ENCODE data around the gene GMEB2.
"Not testable (repeated sequence)": the region's sequence is repeated elsewhere in the genome, so short reads cannot be mapped to it uniquely, and the experiment has no call there.

Gene GMEB2

DNA sequence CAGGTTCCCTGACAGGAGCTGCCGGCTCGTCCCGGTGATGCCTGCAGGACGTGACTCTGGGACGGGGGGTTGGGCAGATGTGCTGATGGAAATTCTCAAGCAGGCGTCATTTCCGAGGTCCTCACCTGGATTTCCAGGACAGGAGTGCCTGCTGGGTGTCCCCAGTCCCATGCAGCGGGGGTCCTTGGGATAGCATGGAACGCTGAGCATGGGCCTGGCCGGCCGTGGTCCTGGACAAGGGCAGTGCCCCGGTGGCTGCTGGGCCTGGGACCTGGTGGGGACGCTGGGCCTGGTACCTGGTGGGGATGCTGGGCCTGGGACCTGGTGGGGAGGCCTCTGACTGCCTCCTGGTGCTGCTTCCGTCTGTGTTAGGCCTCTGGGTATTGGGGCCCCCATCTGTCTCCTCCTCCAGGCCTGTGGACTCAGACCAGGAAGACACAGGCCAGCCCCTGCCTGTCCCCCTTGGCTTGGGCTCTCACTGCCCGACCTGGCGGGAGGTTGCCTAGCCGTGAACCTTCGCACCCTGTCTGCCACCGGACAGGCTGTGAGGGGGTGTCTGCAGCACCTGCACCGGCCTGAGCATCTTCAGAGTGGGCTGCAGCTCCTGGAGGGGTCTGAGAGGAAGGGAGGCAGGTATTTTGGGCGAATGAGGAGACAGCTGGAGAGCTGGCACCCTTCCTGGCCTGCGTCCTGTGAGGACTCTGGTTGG, 37.4 kb upstream of the GMEB2 start:
- Histone ChIP-seq H3K27ac (ENCODE audit: low read depth, low read length, severe bottlenecking) (no peak overlapping the region), H3K4me1 (ENCODE audit: control insufficient read depth, insufficient read depth, low read length, poor library complexity, severe bottlenecking) (no peaks in the 10 kb centered on the region), H3K9me3 (ENCODE audit: control insufficient read depth, low read length) (no peaks in the 10 kb centered on the region), H3K36me3 (ENCODE audit: control insufficient read depth, insufficient read depth, low read length) (peaks cover 78% of the 10 kb centered on the region), H3K4me3 (ENCODE audit: extremely low read depth, insufficient read depth, low read length, poor library complexity, severe bottlenecking) (no peak overlapping the region)
- 93 to 95% methylated on average over 18 of the region's 22 CpGs for WGBS, 2 experiments (ENCODE audit: insufficient coverage in 2 of 2)

DNA sequence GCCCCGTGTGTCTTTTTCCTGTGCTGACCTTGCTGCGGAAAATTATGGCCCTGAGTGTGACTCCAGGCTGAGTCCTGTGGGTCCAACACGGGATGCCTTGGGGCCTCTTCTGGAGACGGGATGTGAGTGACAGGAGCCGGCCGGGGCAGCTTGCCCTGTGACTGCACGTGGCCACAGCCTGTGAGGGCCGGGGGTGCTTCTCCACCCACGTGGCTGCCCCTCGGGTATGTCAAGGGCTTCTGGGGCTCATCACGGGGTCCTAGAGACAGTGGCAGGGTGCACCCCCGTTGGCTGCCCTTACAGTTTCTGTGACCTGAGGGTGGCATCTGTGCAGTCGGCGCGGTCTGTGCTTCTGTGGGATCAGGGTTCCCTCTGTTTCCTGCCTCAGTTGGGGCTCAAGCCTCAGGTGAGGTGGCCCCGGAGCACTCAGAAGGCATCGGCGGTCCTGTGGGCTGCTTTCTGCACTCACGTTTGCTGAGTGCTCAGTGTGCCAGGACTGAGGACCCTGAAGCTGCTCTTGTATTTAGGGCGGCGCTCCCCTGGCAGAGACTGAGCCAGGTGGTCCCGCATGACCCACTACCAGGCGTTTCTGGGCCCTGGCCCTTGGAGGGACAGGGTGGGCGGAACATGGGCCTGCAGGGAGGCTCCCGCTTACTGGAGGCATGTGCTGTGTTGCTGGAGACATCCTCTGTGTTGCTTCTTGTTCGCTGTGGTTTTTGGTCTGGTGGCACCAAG, 36.6 kb upstream of the GMEB2 start:
- H3K9me3 ChIP-seq (ENCODE audit: control insufficient read depth, low read length): no peaks in the 10 kb centered on the region
- no peaks in the 10 kb centered on the region for H3K4me1 ChIP-seq (ENCODE audit: control insufficient read depth, insufficient read depth, low read length, poor library complexity, severe bottlenecking)
- 95 to 96% methylated on average over 25 to 26 of the region's 26 CpGs for WGBS, 2 experiments (ENCODE audit: insufficient coverage in 2 of 2)
- H3K4me3 ChIP-seq (ENCODE audit: extremely low read depth, insufficient read depth, low read length, poor library complexity, severe bottlenecking): no peak overlapping the region
- H3K27ac ChIP-seq (ENCODE audit: low read depth, low read length, severe bottlenecking): no peak overlapping the region
- peaks cover 70% of the 10 kb centered on the region for H3K36me3 ChIP-seq (ENCODE audit: control insufficient read depth, insufficient read depth, low read length)

DNA sequence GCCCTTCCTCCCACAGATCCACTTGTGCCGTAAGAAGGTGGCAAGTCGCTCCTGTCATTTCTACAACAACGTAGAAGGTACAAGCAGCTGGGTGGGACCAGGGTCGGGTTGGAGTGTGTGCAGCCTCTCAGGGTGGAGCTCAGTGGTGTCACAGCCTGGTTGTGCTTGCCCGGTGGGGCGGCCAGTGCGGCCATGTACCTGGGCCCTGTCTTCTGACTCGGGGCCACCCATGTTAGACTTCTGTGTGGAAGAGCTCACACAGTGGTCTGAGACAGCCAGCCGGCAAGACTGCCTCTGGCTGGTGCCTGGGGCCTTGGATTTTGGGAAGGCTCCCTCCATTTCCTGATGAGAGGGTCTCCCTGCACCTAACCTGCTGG, 35.9 kb upstream of the GMEB2 start:
- Histone ChIP-seq H3K4me3 (ENCODE audit: extremely low read depth, insufficient read depth, low read length, poor library complexity, severe bottlenecking) (no peak overlapping the region), H3K27ac (ENCODE audit: low read depth, low read length, severe bottlenecking) (no peak overlapping the region), H3K4me1 (ENCODE audit: control insufficient read depth, insufficient read depth, low read length, poor library complexity, severe bottlenecking) (peaks cover 1% of the 10 kb centered on the region), H3K36me3 (ENCODE audit: control insufficient read depth, insufficient read depth, low read length) (peaks cover 63% of the 10 kb centered on the region), H3K9me3 (ENCODE audit: control insufficient read depth, low read length) (no peaks in the 10 kb centered on the region)
- WGBS, 2 experiments (ENCODE audit: insufficient coverage in 2 of 2): 92 to 95% methylated on average over 5 to 9 of the region's 9 CpGs

DNA sequence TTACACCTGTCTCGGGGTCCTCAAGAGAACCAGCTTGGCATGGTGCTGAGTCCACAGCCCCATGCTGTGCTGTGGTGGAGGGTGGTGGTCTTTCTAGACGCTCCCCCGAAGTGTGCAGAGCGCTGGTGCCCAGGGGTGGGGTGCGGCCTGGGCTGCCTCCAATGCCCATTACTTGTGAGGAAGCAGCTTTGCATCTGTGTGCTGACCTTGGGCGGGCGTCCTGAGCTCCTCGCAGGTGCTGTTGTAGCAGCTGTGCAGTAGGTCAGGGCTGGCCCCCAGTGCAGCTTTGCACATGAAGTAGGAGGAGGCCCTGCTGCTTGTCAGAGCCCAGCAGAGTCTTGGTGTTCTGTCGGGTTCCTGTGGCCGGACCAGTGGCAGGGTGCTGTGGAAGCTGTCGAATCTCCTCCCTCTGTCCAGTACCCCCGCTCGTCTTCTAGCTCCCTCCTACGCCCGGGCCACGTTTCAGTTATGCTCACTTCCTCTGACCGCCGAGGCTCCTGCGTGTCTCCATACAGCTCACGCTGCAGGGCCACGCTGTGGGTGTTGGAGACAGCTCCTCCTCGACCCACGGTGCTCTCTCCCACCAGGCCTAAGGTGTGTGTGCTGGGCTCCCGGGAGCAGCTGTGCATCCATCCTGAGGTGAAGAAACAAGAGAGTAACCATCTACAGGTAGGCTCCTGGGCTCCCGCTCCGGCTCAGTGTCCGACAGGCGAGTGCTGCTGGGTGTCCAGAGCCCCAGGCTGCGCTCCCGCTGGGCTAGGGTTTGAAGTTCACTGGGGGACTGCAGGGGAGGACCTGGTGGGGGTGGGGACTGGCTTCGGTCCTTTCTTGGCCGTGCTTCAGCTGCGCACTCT, 35.3 kb upstream of the GMEB2 start:
- H3K36me3 ChIP-seq (ENCODE audit: control insufficient read depth, insufficient read depth, low read length): peaks cover 57% of the 10 kb centered on the region
- 95 to 96% methylated on average over 30 to 31 of the region's 33 CpGs for WGBS, 2 experiments (ENCODE audit: insufficient coverage in 2 of 2)
- peaks cover 2% of the 10 kb centered on the region for H3K4me1 ChIP-seq (ENCODE audit: control insufficient read depth, insufficient read depth, low read length, poor library complexity, severe bottlenecking)
- H3K9me3 ChIP-seq (ENCODE audit: control insufficient read depth, low read length): no peaks in the 10 kb centered on the region
- H3K27ac ChIP-seq (ENCODE audit: low read depth, low read length, severe bottlenecking): no peak overlapping the region
- no peak overlapping the region for H3K4me3 ChIP-seq (ENCODE audit: extremely low read depth, insufficient read depth, low read length, poor library complexity, severe bottlenecking)

DNA sequence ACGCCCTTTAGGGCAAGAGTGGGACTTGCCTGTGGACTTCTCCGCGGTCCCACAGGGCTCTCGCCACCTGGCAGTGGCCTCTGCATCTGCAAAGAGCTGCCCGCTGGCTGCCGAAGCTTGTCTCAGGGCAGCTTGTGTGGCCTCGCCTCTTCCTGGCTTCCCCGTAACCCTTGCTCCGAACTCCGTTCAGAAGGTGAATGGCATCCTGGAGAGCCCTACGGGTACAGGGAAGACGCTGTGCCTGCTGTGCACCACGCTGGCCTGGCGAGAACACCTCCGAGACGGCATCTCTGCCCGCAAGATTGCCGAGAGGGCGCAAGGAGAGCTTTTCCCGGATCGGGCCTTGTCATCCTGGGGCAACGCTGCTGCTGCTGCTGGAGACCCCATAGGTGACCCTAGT, 34.2 kb upstream of the GMEB2 start:
- no peak overlapping the region for H3K4me3 ChIP-seq (ENCODE audit: extremely low read depth, insufficient read depth, low read length, poor library complexity, severe bottlenecking)
- no peak overlapping the region for H3K27ac ChIP-seq (ENCODE audit: low read depth, low read length, severe bottlenecking)
- no peaks in the 10 kb centered on the region for H3K9me3 ChIP-seq (ENCODE audit: control insufficient read depth, low read length)
- WGBS, 2 experiments (ENCODE audit: insufficient coverage in 2 of 2): 95 to 96% methylated on average over 22 of the region's 22 CpGs
- H3K4me1 ChIP-seq (ENCODE audit: control insufficient read depth, insufficient read depth, low read length, poor library complexity, severe bottlenecking): peaks cover 2% of the 10 kb centered on the region
- H3K36me3 ChIP-seq (ENCODE audit: control insufficient read depth, insufficient read depth, low read length): peaks cover 47% of the 10 kb centered on the region

DNA sequence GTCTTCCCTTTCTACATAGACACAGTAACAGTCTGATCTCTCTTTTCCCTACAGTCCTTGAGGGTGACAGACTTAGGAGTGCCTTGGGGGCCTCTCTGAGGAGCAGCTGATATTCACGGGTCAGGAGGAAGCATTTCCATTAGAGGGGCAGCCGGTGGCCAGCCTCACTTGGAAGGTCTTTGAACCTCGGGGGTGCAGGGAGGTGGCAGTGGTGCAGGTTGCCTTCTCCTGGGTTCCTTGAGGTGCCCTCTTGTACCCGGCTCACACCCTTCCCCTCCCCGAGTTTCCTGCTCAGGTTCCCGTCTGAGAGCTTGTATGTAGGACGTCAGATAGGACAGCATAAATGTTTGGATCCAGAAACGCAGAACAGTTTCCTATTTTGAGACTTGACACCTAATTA, 33.7 kb upstream of the GMEB2 start:
- Histone ChIP-seq H3K27ac (ENCODE audit: low read depth, low read length, severe bottlenecking) (no peak overlapping the region), H3K36me3 (ENCODE audit: control insufficient read depth, insufficient read depth, low read length) (peaks cover 42% of the 10 kb centered on the region), H3K4me1 (ENCODE audit: control insufficient read depth, insufficient read depth, low read length, poor library complexity, severe bottlenecking) (peaks cover 2% of the 10 kb centered on the region), H3K4me3 (ENCODE audit: extremely low read depth, insufficient read depth, low read length, poor library complexity, severe bottlenecking) (no peak overlapping the region), H3K9me3 (ENCODE audit: control insufficient read depth, low read length) (no peaks in the 10 kb centered on the region)
- WGBS, 2 experiments (ENCODE audit: insufficient coverage in 2 of 2): 87 to 93% methylated on average over 7 to 8 of the region's 8 CpGs

DNA sequence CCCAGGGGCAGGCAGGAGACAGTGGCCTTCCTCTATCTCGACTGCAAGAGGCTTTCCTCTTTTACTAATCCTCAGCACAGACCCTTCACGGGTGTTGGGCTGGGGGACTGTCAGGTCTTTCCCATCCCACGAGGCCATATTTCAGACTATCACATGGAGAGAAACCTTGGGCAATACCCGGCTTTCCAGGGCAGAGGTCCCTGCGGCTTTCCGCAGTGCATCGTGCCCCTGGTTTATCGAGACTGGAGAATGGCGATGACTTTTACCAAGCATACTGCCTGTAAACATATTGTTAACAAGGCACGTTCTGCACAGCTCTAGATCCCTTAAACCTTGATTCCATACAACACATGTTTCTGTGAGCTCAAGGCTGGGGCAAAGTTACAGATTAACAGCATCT, 33.3 kb upstream of the GMEB2 start:
- peaks cover 39% of the 10 kb centered on the region for H3K36me3 ChIP-seq (ENCODE audit: control insufficient read depth, insufficient read depth, low read length)
- not testable (repeated sequence) for H3K9me3 ChIP-seq (ENCODE audit: control insufficient read depth, low read length); H3K4me3 ChIP-seq (ENCODE audit: extremely low read depth, insufficient read depth, low read length, poor library complexity, severe bottlenecking); H3K4me1 ChIP-seq (ENCODE audit: control insufficient read depth, insufficient read depth, low read length, poor library complexity, severe bottlenecking); H3K27ac ChIP-seq (ENCODE audit: low read depth, low read length, severe bottlenecking)
- 89 to 96% methylated on average over 9 to 10 of the region's 10 CpGs for WGBS, 2 experiments (ENCODE audit: insufficient coverage in 2 of 2)

DNA sequence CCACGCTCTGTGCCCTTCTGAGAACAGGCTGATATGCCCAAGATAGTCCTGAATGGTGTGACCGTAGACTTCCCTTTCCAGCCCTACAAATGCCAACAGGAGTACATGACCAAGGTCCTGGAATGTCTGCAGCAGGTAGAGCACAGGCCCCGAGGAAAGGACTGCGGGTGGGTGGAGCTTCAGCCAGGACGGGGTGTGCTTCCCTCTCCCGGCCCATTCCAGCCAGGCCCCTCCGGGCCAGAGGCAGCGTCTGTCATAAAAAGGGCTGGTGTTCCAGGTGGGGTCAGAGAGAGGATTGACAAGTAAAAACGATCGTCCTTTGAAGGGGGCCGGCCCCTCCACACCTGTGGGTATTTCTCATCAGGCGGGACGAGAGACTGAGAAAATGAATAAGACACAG, 32.5 kb upstream of the GMEB2 start:
- Histone ChIP-seq H3K36me3 (ENCODE audit: control insufficient read depth, insufficient read depth, low read length) (peaks cover 33% of the 10 kb centered on the region), H3K27ac (ENCODE audit: low read depth, low read length, severe bottlenecking) (no peak overlapping the region), H3K9me3 (ENCODE audit: control insufficient read depth, low read length) (no peaks in the 10 kb centered on the region), H3K4me1 (ENCODE audit: control insufficient read depth, insufficient read depth, low read length, poor library complexity, severe bottlenecking) (peaks cover 2% of the 10 kb centered on the region), H3K4me3 (ENCODE audit: extremely low read depth, insufficient read depth, low read length, poor library complexity, severe bottlenecking) (peak overlapping the region; percentile 69)
- 78 to 89% methylated on average over 11 of the region's 13 CpGs for WGBS, 2 experiments (ENCODE audit: insufficient coverage in 2 of 2)

DNA sequence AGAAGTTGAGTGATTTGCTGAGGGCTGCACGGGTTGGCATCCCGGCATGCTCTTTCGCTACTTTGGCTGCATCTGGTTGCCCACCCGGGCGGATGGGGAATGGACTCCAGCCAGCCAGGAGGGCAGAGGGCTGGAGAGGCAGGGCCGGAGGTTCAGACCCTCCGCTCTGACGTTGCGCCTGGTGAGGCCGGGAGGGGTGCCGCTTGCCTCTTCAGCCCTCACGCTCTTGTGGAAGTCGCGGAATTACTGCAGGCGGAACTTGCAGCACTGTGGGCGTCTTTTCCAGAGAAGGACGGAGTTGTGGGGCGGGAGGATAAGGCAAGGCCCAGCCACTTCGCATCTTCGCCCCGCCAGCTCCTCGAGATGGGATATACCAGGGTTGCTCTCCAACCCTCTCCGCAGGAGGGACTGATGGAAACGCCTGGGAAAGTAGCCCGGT, 31.9 kb upstream of the GMEB2 start:
- Histone ChIP-seq H3K27ac (ENCODE audit: low read depth, low read length, severe bottlenecking) (peak overlapping the region; percentile 43), H3K36me3 (ENCODE audit: control insufficient read depth, insufficient read depth, low read length) (peaks cover 30% of the 10 kb centered on the region), H3K9me3 (ENCODE audit: control insufficient read depth, low read length) (no peaks in the 10 kb centered on the region), H3K4me3 (ENCODE audit: extremely low read depth, insufficient read depth, low read length, poor library complexity, severe bottlenecking) (peak overlapping the region; percentile 69), H3K4me1 (ENCODE audit: control insufficient read depth, insufficient read depth, low read length, poor library complexity, severe bottlenecking) (peaks cover 2% of the 10 kb centered on the region)
- WGBS, 2 experiments (ENCODE audit: insufficient coverage in 2 of 2): 6 to 7% methylated on average over 21 to 23 of the region's 25 CpGs

DNA sequence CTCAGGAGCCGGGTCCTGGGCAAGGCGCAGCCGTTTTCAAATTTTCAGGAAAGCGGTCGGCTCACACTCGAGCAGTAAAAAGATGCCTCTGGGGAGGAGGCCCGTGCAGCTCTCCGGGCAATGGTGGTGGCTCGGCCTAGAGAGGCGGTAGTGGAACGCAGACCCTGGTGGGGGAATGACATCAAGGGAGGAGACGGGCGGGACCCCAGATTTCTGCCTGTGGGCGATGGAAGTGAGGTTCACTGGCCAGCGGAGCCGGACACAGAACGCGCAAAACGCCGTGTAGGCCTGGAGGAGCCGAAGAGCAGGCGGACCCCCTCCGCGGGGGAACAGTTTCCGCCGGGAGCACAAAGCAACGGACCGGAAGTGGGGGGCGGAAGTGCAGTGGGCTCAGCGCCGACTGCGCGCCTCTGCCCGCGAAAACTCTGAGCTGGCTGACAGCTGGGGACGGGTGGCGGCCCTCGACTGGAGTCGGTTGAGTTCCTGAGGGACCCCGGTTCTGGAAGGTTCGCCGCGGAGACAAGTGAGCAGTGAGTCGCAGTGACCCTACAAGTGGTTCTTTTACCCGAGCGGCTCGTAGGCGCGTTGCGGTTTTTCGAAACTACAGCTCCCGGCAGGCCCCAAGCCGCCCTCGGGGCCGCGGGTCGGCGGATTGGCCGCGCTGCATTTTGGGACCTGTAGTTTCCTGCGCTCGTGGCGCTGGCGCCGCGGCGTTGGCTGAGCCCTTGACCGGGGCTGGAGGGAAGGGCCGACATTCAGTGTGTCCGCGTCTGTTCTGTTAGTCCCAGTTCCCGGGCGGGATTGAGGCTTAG, 31.2 kb upstream of the GMEB2 start, which contains the start of gene RTEL1:
Gene RTEL1, plus strand, starts transcription at position 376 of the 812 bp plus-strand sequence. CDS start 1,091 bp downstream, outside the sequence.
- 11 to 14% methylated on average over 62 to 63 of the region's 73 CpGs for WGBS, 2 experiments (ENCODE audit: insufficient coverage in 2 of 2)
- peak within 1 kb of the TSS; percentile 62 for H3K27ac ChIP-seq (ENCODE audit: low read depth, low read length, severe bottlenecking)
- peaks cover 23% of the 10 kb centered on the region for H3K36me3 ChIP-seq (ENCODE audit: control insufficient read depth, insufficient read depth, low read length)
- no peaks in the 10 kb centered on the region for H3K9me3 ChIP-seq (ENCODE audit: control insufficient read depth, low read length)
- peaks cover 2% of the 10 kb centered on the region for H3K4me1 ChIP-seq (ENCODE audit: control insufficient read depth, insufficient read depth, low read length, poor library complexity, severe bottlenecking)
- peak within 1 kb of the TSS; percentile 69 for H3K4me3 ChIP-seq (ENCODE audit: extremely low read depth, insufficient read depth, low read length, poor library complexity, severe bottlenecking)

Measured in mesodermal cell (in vitro differentiated cells).